Measurements from ENCODE around the gene RFXANK. TPM values are rescaled to one million over a fixed set of nuclear protein-coding genes. Genes with fewer than 3 reads are reported as not detected.

Gene RFXANK
- total and polyA plus RNA-seq, 9 of the 15 experiments (the other 6 are each of a cell fraction or from before 2014, with no cell fraction given) = 68.6 to 181 (median 150) TPM

DNA sequence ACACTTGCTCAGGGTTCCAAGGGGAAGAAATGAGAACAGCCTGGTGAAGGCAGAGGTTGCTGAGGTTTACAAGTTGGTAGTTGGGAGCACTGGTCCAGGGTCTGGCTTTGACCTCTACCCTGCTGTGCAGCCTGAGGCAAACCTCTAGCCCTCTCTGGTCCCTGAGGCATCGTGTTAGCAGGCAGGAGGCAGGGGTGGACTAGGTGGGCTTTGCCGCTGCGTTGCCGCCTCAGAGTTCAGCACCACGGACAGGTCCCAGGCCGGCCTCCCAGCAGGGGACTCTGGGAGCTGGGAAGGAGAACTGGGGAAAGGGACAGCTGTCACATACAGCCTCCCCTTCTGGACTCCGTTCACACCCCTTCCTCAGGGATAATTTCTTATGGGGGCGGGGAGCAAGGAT, 22.8 kb downstream of the RFXANK start (continued):
- TF ChIP-seq ZBTB40 (IDR thresholded peaks at IDR 0.05) (no peak), ZBTB40 (CRISPR knock-in tag; IDR thresholded peaks at IDR 0.05) (0 out of 2 replicates have a peak, but pooled peaks have one; percentile 26), SUPT5H (IDR thresholded peaks at IDR 0.05) (no peak), KHSRP (IDR thresholded peaks at IDR 0.05) (no peak), ZNF143 (CRISPR knock-in tag; IDR thresholded peaks at IDR 0.05) (peak; percentile 63; the same call in 1 of the 2 replicates), SMAD2 (IDR thresholded peaks at IDR 0.05; ENCODE audit: low read depth, low read length) (no peak), PRPF4 (IDR thresholded peaks at IDR 0.05; ENCODE audit: insufficient read depth, low read depth, low read length, poor library complexity, severe bottlenecking) (no peak), KAT7 (CRISPR knock-in tag; IDR thresholded peaks at IDR 0.05; ENCODE audit: borderline replicate concordance) (no peak), ZNF282 (CRISPR knock-in tag; IDR thresholded peaks at IDR 0.05) (no peak)
- TF ChIP-seq, protein P1, sequence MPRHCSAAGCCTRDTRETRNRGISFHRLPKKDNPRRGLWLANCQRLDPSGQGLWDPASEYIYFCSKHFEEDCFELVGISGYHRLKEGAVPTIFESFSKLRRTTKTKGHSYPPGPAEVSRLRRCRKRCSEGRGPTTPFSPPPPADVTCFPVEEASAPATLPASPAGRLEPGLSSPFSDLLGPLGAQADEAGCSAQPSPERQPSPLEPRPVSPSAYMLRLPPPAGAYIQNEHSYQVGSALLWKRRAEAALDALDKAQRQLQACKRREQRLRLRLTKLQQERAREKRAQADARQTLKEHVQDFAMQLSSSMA (CRISPR knock-in tag; IDR thresholded peaks at IDR 0.05) = no peak
- TF ChIP-seq, protein P2, sequence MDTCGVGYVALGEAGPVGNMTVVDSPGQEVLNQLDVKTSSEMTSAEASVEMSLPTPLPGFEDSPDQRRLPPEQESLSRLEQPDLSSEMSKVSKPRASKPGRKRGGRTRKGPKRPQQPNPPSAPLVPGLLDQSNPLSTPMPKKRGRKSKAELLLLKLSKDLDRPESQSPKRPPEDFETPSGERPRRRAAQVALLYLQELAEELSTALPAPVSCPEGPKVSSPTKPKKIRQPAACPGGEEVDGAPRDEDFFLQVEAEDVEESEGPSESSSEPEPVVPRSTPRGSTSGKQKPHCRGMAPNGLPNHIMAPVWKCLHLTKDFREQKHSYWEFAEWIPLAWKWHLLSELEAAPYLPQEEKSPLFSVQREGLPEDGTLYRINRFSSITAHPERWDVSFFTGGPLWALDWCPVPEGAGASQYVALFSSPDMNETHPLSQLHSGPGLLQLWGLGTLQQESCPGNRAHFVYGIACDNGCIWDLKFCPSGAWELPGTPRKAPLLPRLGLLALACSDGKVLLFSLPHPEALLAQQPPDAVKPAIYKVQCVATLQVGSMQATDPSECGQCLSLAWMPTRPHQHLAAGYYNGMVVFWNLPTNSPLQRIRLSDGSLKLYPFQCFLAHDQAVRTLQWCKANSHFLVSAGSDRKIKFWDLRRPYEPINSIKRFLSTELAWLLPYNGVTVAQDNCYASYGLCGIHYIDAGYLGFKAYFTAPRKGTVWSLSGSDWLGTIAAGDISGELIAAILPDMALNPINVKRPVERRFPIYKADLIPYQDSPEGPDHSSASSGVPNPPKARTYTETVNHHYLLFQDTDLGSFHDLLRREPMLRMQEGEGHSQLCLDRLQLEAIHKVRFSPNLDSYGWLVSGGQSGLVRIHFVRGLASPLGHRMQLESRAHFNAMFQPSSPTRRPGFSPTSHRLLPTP (IDR thresholded peaks at IDR 0.05; ENCODE audit: borderline replicate concordance, extremely low read depth, insufficient read length) = no peak
- TF ChIP-seq, protein P3, sequence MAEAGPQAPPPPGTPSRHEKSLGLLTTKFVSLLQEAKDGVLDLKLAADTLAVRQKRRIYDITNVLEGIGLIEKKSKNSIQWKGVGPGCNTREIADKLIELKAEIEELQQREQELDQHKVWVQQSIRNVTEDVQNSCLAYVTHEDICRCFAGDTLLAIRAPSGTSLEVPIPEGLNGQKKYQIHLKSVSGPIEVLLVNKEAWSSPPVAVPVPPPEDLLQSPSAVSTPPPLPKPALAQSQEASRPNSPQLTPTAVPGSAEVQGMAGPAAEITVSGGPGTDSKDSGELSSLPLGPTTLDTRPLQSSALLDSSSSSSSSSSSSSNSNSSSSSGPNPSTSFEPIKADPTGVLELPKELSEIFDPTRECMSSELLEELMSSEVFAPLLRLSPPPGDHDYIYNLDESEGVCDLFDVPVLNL (CRISPR knock-in tag; IDR thresholded peaks at IDR 0.05; ENCODE audit: low read depth) = no peak

Data from K562 (cell line).